Measurements from ENCODE around the gene SECISBP2. TPM values are rescaled to one million over a fixed set of nuclear protein-coding genes. Genes with fewer than 3 reads are reported as not detected.

The SECISBP2 gene
- total RNA-seq, 1 experiment from 2014 or later = 41.4 TPM

- no TSS peak for BruUV-seq (replicated peaks)
- no peak overlapping the region for H3K27ac ChIP-seq
- intact Hi-C loops (cut with micrococcal nuclease; ENCODE audit: unreplicated experiment) = no loop called here
- H3K4me1 ChIP-seq (replicated peaks; ENCODE audit: insufficient read depth) = no peaks in the 10 kb centered on the region
- no peaks in the 10 kb centered on the region for H3K79me2 ChIP-seq (ENCODE audit: low read depth)
- no peaks in the 10 kb centered on the region; the same call in 1 of the 2 replicates for H4K20me1 ChIP-seq (ENCODE audit: insufficient read depth)
- no peak for DNase-seq
- H3F3A ChIP-seq (ENCODE audit: insufficient read depth, low read depth) = no peaks in the 10 kb centered on the region
- H3K4me3 ChIP-seq = no peak overlapping the region
- no peaks in the 10 kb centered on the region for H3K9me2 ChIP-seq (ENCODE audit: insufficient read depth)
- no peak for TF ChIP-seq EZH2 (IDR thresholded peaks at IDR 0.05; ENCODE audit: low read depth)
- TF ChIP-seq CTCF (conservative IDR thresholded peaks at IDR 0.05) = no peak
- no peak overlapping the region for H3K4me2 ChIP-seq
- CTCF ChIA-PET = no interaction called here
- no peaks in the 10 kb centered on the region for H3K36me3 ChIP-seq (ENCODE audit: low read depth)
- H2AFZ ChIP-seq = no peak overlapping the region
- no peaks in the 10 kb centered on the region for H3K9me3 ChIP-seq (ENCODE audit: insufficient read depth, low read depth)
- POLR2A ChIA-PET (ENCODE audit: unreplicated experiment) = interaction anchor here (0.7 kb wide), 1 partner anchor 93 kb away, joined by 4 read pairs; no protein-coding TSS in a partner anchor
- H3K27me3 ChIP-seq (ENCODE audit: insufficient read depth, low read depth) = no peaks in the 10 kb centered on the region
Observed at GRCh38 chr9:89408628-89409101, 90.4 kb downstream of the SECISBP2 start.

Small RNA genes within 50 kb of the gene (microRNA-seq; reads per million reads assigned to microRNA genes)
- not detected for gene MIR3153 (ENCODE audit: borderline number of aligned reads, borderline replicate concordance)

Other genes starting within 250 kb of the SECISBP2 start
- gene SHC3, start 139.7 kb upstream of the SECISBP2 start, total RNA-seq (2021) = 12.9 and 15.9 TPM in 2 replicates
- 138 and 260 TPM in 2 replicates for gene CKS2, start 7.3 kb upstream of the SECISBP2 start, total RNA-seq (2021)
- gene SEMA4D, start 179.6 kb downstream of the SECISBP2 start, total RNA-seq (2021) = 48.4 and 58.3 TPM in 2 replicates